Embryonic facial prominence (tissue), 1 donor: Measurements from ENCODE around the gene NKD1.

Experiments used
- DNase-seq: peaks from one replicate; pipeline ENCODE4 v3.0.0-alpha.2; 2016; ENCODE audit errors: extremely low spot score

NKD1 gene

DNA sequence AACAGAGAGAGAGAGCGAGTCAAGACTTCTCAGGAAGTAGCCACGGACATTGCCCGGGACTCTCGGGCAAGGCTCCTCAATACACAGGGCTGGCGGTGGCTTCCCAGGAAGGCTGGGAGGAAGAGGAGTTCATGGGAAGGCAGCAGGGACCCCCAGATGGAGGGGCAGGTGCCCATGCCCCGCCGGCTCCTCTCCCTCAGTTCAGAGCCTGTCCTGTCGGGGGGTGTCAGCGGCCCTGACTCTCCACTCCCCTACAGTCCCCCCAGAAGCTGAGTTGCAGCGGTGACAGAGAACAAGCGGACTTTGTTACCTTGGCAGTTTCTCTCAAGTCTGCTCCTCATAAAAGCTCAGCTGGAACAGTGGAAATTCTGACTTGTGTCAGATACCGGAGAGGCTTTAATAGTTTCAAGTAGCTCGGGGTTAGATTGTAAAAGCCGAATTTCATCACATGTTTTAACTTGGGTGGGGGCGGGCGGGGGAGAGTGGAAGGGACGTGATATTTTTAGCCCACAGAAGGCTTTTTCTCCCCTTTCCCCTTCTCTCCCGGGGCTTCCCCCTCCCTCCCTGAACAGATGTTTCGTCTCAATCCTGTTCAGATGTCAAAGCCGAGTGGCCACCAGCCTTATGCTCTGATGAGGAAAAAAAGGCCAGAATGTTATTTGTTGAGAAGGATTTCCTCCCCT is 65.2 kb downstream of the NKD1 start:
- no peak for DNase-seq

- no peak for DNase-seq
Measured at GRCh38 chr16:50613964-50614474, 65.8 kb downstream of the NKD1 start.

- DNase-seq, result no peak
Measured at GRCh38 chr16:50614955-50615724, 66.9 kb downstream of the NKD1 start.

DNA sequence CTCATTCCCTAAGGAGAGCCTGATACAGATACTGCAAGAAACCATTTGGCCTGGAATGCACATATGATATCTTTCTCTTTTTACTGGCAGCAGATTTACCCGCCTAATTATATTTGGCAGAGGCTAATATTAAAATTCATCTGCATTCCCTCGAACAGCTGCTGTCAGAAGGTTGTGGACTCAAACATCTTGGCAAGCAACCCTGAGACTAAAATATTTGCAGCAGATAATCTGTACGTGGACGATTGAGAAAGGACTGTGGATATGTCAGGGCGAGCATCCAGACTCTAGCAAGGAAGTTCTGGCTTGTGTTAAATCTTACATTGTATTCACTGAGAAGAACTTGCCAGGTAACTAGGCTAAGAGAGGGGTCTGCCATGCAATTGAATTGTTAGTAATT is 67.7 kb downstream of the NKD1 start:
- no peak for DNase-seq

GRCh38 chr16:50616386-50616785 is 68.2 kb downstream of the NKD1 start:
- no peak for DNase-seq

GRCh38 chr16:50616883-50617645 is 68.9 kb downstream of the NKD1 start:
- no peak for DNase-seq

DNA sequence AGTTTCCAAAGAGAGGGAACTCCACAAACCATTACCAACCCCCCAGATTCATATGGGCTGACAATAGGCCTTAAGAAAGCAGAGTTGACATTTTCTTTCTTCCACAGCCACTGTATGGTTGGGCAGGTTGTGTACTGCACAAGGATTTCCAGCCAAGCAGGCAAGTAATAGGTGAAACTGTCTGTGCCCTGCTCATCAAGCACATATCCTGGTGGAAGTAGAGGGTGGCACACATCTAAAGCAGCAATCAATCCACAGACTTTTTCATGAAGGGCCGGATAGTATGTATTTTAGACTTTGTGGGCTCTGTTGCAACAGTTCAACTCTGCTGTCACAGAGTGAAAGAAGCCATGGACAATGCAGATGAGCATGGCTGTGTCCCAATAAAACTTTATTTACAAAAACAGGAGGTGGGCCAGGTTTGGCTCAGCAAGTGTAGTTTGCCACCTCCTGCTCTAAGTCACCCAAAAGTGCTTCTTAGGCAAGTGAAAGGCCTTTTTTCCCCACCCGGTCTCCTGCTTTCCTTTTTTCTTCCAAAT is 69.5 kb downstream of the NKD1 start:
- DNase-seq, result no peak

DNA sequence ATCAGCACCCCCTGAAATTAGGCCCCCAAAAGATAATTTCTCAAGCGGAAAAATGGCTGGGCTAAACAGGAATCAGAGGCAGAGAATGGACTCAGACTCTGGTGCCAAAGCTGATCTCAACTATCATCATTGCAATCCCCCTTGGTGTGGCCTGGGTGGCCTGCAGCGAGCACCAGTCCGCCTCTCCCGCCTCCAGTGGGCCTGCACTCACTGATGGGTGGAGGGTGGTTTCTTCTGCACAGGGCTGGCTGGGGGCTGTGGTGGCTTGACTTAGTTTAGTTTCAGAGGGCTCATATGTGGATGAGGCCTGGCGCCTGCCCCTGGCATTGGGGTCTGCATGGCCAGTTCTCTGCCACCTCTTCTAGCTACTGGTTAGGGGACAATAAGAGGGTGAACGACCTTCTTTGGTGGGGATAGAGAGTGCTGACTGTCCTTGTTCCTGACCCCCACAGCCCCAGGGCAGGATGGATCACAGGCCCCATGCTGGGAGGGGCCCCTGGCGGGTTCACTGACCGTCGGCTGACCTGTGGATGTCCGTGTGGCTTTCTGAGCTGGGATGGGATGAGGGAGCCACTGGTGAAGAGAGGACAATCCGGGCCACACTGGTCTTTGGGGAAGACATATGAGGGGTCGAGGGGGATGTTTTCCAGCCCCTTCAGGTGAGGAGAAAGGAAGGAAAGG is 70.2 kb downstream of the NKD1 start:
- DNase-seq, result no peak

- DNase-seq, result no peak
Measured at GRCh38 chr16:50619702-50620491, 71.7 kb downstream of the NKD1 start.

GRCh38 chr16:50620646-50621451 is 72.7 kb downstream of the NKD1 start:
- DNase-seq, result no peak

GRCh38 chr16:50621452-50621792 is 73.2 kb downstream of the NKD1 start:
- no peak for DNase-seq

GRCh38 chr16:50622029-50622428 is 73.8 kb downstream of the NKD1 start:
- no peak for DNase-seq

GRCh38 chr16:50622643-50623369 is 74.6 kb downstream of the NKD1 start:
- DNase-seq, result no peak

- no peak for DNase-seq
Measured at GRCh38 chr16:50624449-50624970, 76.3 kb downstream of the NKD1 start.

DNA sequence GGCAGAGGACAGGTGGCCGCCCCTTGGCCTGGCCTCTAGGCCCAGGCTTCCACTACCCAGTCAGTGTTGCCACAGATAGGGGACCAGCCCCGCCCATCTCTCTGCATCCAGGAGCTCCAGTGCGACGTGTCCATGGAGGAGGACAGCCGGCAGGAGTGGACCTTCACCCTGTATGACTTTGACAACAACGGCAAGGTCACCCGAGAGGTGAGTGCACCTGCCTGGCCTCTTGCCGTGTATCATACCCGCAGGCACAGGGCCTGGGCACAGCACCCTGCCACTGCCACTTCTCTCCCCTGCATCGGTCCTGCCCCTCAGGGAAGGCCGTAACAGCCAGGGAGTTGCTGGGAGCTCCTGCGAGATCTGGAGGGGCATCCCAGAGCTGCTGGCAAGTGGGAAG is 77.2 kb downstream of the NKD1 start:
- no peak for DNase-seq

GRCh38 chr16:50626868-50627267 is 78.7 kb downstream of the NKD1 start:
- no peak for DNase-seq

GRCh38 chr16:50627419-50627818 is 79.2 kb downstream of the NKD1 start:
- DNase-seq, result peak; percentile 27

GRCh38 chr16:50628156-50628802 is 80.1 kb downstream of the NKD1 start:
- no peak for DNase-seq

DNA sequence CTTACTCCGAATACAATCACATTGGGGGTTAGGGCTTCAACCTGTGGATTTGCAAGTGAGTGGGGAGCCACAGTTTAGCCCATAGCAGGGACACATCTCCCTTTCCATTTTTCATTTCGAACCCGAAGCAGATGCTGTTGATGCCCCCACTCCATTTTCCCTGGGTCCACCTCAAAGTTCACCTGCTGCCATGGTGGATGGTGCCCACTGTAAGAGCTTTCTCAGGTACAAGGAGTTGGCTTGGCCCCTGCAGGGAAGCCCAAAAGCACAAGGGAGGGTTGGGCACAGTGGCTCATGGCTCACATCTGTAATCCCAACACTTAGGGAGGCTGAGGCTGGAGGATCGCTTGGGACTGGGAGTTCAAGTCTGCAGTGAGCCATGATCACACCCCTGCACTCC is 81.1 kb downstream of the NKD1 start:
- DNase-seq, result no peak
